ENCODE data around the gene LTBP1. TPM values are rescaled to one million over a fixed set of nuclear protein-coding genes. Genes with fewer than 3 reads are reported as not detected.

LTBP1 gene
- total RNA-seq, 3 donors from 2014 or later (not counting 1 experiment from before 2014, with no cell fraction given): 1.7 to 4.7 (median 3.5) TPM

DNA sequence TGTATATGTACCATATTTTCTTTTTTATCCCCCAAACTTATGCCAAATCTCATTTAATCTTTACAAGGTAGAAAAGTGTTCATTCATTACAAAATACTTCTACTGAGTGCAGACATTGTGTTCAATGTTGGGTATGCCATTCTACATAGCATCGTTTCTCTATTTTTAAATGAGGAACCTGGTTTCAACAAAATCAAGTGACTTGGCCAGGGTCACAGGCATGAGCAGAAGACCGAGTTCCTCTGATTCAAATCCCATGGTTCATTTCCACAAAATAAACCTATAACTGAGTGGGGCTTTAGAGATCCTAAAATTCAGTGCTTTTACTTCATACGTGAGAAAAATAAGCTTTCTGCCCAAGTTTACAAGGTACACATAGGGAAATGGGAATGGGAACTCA is 448.3 kb downstream of the LTBP1 start:
- no peak overlapping the region for H3K27ac Mint-ChIP-seq
- no peaks in the 10 kb centered on the region for H3K9me3 Mint-ChIP-seq
- Histone ChIP-seq H3K27ac (ENCODE audit: low read length) (no peak overlapping the region), H3K4me3 (ENCODE audit: low read length) (no peak overlapping the region), H3K4me1 (ENCODE audit: control insufficient read depth, insufficient read depth, low read length) (no peaks in the 10 kb centered on the region), H3K27me3 (ENCODE audit: control insufficient read depth, insufficient read depth, low read length) (no peaks in the 10 kb centered on the region), H3K36me3 (ENCODE audit: control insufficient read depth, insufficient read depth, low read length) (no peaks in the 10 kb centered on the region), H3K9me3 (ENCODE audit: control insufficient read depth, insufficient read depth, low read length) (no peaks in the 10 kb centered on the region)
- intact Hi-C loops (cut with micrococcal nuclease): no loop called here
- 88% methylated on average over 3 of the region's 3 CpGs for WGBS (ENCODE audit: insufficient coverage)
- ATAC-seq: no peak
- TF ChIP-seq, protein P1, sequence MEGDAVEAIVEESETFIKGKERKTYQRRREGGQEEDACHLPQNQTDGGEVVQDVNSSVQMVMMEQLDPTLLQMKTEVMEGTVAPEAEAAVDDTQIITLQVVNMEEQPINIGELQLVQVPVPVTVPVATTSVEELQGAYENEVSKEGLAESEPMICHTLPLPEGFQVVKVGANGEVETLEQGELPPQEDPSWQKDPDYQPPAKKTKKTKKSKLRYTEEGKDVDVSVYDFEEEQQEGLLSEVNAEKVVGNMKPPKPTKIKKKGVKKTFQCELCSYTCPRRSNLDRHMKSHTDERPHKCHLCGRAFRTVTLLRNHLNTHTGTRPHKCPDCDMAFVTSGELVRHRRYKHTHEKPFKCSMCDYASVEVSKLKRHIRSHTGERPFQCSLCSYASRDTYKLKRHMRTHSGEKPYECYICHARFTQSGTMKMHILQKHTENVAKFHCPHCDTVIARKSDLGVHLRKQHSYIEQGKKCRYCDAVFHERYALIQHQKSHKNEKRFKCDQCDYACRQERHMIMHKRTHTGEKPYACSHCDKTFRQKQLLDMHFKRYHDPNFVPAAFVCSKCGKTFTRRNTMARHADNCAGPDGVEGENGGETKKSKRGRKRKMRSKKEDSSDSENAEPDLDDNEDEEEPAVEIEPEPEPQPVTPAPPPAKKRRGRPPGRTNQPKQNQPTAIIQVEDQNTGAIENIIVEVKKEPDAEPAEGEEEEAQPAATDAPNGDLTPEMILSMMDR (IDR thresholded peaks at IDR 0.05): no peak
- H3K4me3 Mint-ChIP-seq: no peak overlapping the region
- no peaks in the 10 kb centered on the region for H3K36me3 Mint-ChIP-seq
- DNase-seq: no peak
- H3K4me1 Mint-ChIP-seq: no peaks in the 10 kb centered on the region
- no peaks in the 10 kb centered on the region for H3K27me3 Mint-ChIP-seq (ENCODE audit: low read depth in 2 of 2)

DNA sequence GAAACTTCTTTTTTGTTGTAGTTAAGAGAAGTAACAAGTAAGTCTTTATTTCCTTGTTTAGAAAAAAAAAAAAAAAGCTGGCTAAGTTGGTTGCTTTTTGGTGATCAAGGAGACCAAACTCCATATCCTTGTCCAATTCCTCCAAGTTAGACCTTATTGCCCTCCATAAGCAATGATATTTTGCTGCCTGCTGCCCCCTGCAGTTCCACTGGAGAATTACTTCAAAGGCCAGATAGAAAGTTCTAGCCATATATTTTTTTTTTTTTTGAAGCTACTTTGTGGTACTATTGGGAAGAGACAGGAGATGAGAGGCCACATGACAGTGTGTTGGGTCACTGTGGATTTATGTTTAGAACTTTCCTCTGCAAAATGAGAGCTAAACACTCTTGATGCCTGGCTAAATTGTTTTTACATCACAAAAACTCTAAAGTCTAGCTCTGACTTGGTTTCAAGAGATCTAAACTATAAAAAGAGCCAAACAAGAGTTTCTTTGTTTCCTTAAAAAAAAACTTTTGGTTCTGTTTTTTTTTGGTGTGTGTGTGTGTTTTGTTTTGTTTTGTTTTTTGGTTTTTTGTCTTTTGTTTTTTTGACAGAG is 449.0 kb downstream of the LTBP1 start:
- Histone ChIP-seq H3K27me3 (ENCODE audit: control insufficient read depth, insufficient read depth, low read length) (no peaks in the 10 kb centered on the region), H3K9me3 (ENCODE audit: control insufficient read depth, insufficient read depth, low read length) (no peaks in the 10 kb centered on the region), H3K4me1 (ENCODE audit: control insufficient read depth, insufficient read depth, low read length) (no peaks in the 10 kb centered on the region), H3K36me3 (ENCODE audit: control insufficient read depth, insufficient read depth, low read length) (no peaks in the 10 kb centered on the region), H3K4me3 (ENCODE audit: low read length) (no peak overlapping the region), H3K27ac (ENCODE audit: low read length) (no peak overlapping the region)
- ATAC-seq (peak in 1 of 3 donors; percentile 49), DNase-seq (peak in 1 of 2 donors; percentile 57)
- Mint-ChIP-seq H3K36me3 (no peaks in the 10 kb centered on the region), H3K4me3 (no peak overlapping the region), H3K27ac (no peak overlapping the region), H3K9me3 (no peaks in the 10 kb centered on the region), H3K4me1 (no peaks in the 10 kb centered on the region), H3K27me3 (ENCODE audit: low read depth in 2 of 2) (no peaks in the 10 kb centered on the region)
- TF ChIP-seq, protein P1 (IDR thresholded peaks at IDR 0.05): peak; percentile 60
- intact Hi-C loops (cut with micrococcal nuclease): no loop called here

DNA sequence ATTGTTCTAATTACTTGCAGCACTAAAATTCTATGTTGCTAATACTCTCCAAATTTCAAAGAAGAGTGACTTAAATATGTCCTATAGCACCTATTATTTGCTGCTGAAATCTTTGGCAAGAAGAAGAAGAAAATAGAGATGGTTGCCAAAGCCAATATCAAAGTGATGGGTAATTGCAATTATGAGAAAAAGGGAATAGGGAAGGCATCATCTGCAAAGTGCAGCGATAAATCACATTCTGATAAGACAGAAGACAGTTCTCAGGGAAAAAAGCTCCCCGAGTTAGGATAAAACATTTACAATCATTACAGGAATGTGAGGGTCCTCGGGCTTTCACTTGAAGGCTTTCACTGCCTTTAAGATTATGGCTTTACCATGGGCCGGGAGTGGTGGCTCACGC is 457.6 kb downstream of the LTBP1 start:
- ATAC-seq (no peak), DNase-seq (no peak)
- no peak overlapping the region for H3K27ac Mint-ChIP-seq
- H3K36me3 Mint-ChIP-seq: no peaks in the 10 kb centered on the region
- Histone ChIP-seq H3K4me3 (ENCODE audit: low read length) (no peak overlapping the region), H3K27me3 (ENCODE audit: control insufficient read depth, insufficient read depth, low read length) (no peaks in the 10 kb centered on the region), H3K36me3 (ENCODE audit: control insufficient read depth, insufficient read depth, low read length) (no peaks in the 10 kb centered on the region), H3K27ac (ENCODE audit: low read length) (no peak overlapping the region), H3K4me1 (ENCODE audit: control insufficient read depth, insufficient read depth, low read length) (no peaks in the 10 kb centered on the region), H3K9me3 (ENCODE audit: control insufficient read depth, insufficient read depth, low read length) (no peaks in the 10 kb centered on the region)
- no peak overlapping the region for H3K4me3 Mint-ChIP-seq
- no peaks in the 10 kb centered on the region for H3K4me1 Mint-ChIP-seq
- peaks cover 0 to 2% of the 10 kb centered on the region in 2 donors for H3K27me3 Mint-ChIP-seq (ENCODE audit: low read depth in 2 of 2)
- 92% methylated on average over 5 of the region's 5 CpGs for WGBS (ENCODE audit: insufficient coverage)
- TF ChIP-seq, protein P1 (IDR thresholded peaks at IDR 0.05): no peak
- intact Hi-C loops (cut with micrococcal nuclease): no loop called here
- H3K9me3 Mint-ChIP-seq: no peaks in the 10 kb centered on the region

DNA sequence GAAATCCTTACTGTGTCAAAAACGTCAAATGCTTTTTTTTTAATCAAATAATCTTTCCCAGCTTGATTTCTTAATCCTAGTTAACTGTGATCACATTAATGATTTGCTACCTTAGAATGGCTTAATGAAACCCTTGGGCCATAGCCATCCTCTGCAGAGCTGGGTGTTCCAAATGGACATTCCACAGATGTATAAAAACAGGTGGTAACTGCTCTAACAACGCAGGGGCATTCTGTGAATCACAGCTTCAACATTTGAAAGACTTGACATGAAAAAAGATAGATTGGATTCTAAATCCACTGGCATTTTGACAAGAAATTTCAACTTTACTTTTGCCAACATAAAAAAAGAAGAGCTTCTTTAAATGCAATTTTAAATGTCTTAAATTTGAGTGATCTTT is 459.9 kb downstream of the LTBP1 start:
- Histone ChIP-seq H3K27ac (ENCODE audit: low read length) (no peak overlapping the region), H3K4me1 (ENCODE audit: control insufficient read depth, insufficient read depth, low read length) (no peaks in the 10 kb centered on the region), H3K9me3 (ENCODE audit: control insufficient read depth, insufficient read depth, low read length) (no peaks in the 10 kb centered on the region), H3K36me3 (ENCODE audit: control insufficient read depth, insufficient read depth, low read length) (no peaks in the 10 kb centered on the region), H3K27me3 (ENCODE audit: control insufficient read depth, insufficient read depth, low read length) (no peaks in the 10 kb centered on the region), H3K4me3 (ENCODE audit: low read length) (no peak overlapping the region)
- 78% methylated on average over 2 of the region's 2 CpGs for WGBS (ENCODE audit: insufficient coverage)
- Mint-ChIP-seq H3K36me3 (no peaks in the 10 kb centered on the region), H3K27ac (no peak overlapping the region), H3K4me1 (no peaks in the 10 kb centered on the region), H3K4me3 (no peak overlapping the region), H3K27me3 (ENCODE audit: low read depth in 2 of 2) (peaks cover 0 to 2% of the 10 kb centered on the region in 2 donors), H3K9me3 (no peaks in the 10 kb centered on the region)
- intact Hi-C loops (cut with micrococcal nuclease): no loop called here
- TF ChIP-seq, protein P1 (IDR thresholded peaks at IDR 0.05): no peak
- ATAC-seq (no peak), DNase-seq (no peak)

Data from natural killer cell (primary cell).